Ishikawa (cell line): ENCODE measurements around the gene CCDC88A.

Experiments
- CEBPB ChIP-seq: IDR thresholded peaks from 2 replicates; pipeline ENCODE4 v1.6.1; 2012
- CREB1 ChIP-seq: IDR thresholded peaks from 2 replicates; pipeline ENCODE4 v1.6.1; 2012; ENCODE audit warnings: low read depth
- EGR1 ChIP-seq: IDR thresholded peaks from 2 replicates; pipeline ENCODE4 v1.6.1; 2012
- EP300 ChIP-seq: IDR thresholded peaks from 2 replicates; pipeline ENCODE4 v1.6.1; 2012; ENCODE audit warnings: borderline replicate concordance
- FOXM1 ChIP-seq: IDR thresholded peaks from 2 replicates; pipeline ENCODE4 v1.6.1; 2012; ENCODE audit warnings: low read depth, borderline replicate concordance
- MAX ChIP-seq: IDR thresholded peaks from 2 replicates; pipeline ENCODE4 v1.6.1; 2012
- NFIC ChIP-seq: IDR thresholded peaks from 2 replicates; pipeline ENCODE4 v1.6.1; 2012
- RAD21 ChIP-seq: IDR thresholded peaks from 2 replicates; pipeline ENCODE4 v1.6.1; 2012; ENCODE audit warnings: low read depth
- REST ChIP-seq: IDR thresholded peaks from 2 replicates; pipeline ENCODE4 v1.6.1; 2012; ENCODE audit warnings: low read depth, mild to moderate bottlenecking
- TAF1 ChIP-seq: IDR thresholded peaks from 2 replicates; pipeline ENCODE4 v1.6.1; 2012; ENCODE audit warnings: low read depth, mild to moderate bottlenecking
- TCF12 ChIP-seq: IDR thresholded peaks from 2 replicates; pipeline ENCODE4 v1.6.1; 2012; ENCODE audit warnings: low read depth
- TEAD4 ChIP-seq: IDR thresholded peaks from 2 replicates; pipeline ENCODE4 v1.6.1; 2012
- USF1 ChIP-seq: IDR thresholded peaks from 2 replicates; pipeline ENCODE4 v1.6.1; 2012
- YY1 ChIP-seq: IDR thresholded peaks from 2 replicates; pipeline ENCODE4 v1.6.1; 2012; ENCODE audit warnings: low read depth
- ZBTB7A ChIP-seq: IDR thresholded peaks from 2 replicates; pipeline ENCODE4 v1.6.1; 2012; ENCODE audit warnings: low read depth

Gene CCDC88A

GRCh38 chr2:55421326-55421725, 1.7 kb upstream of the CCDC88A start:
- TF ChIP-seq USF1, result no peak
- no peak for TF ChIP-seq MAX
- TF ChIP-seq ZBTB7A, result no peak
- TF ChIP-seq YY1, result no peak
- TF ChIP-seq REST, result no peak
- TF ChIP-seq EGR1, result no peak
- no peak for TF ChIP-seq TAF1

GRCh38 chr2:55420871-55421270, 1.2 kb upstream of the CCDC88A start:
- TF ChIP-seq USF1, result no peak
- no peak for TF ChIP-seq MAX
- TF ChIP-seq REST, result no peak
- TF ChIP-seq EGR1, result no peak
- no peak for TF ChIP-seq CEBPB
- no peak for TF ChIP-seq RAD21
- no peak for TF ChIP-seq NFIC
- no peak for TF ChIP-seq TCF12
- TF ChIP-seq EP300, result no peak
- no peak for TF ChIP-seq FOXM1
- no peak for TF ChIP-seq TEAD4
- no peak for TF ChIP-seq CREB1

GRCh38 chr2:55420439-55420725, 726 bp upstream of the CCDC88A start:
- TF ChIP-seq CEBPB, result no peak
- no peak for TF ChIP-seq EP300
- no peak for TF ChIP-seq CREB1
- TF ChIP-seq EGR1, result no peak
- TF ChIP-seq NFIC, result no peak
- no peak; the same call in 1 of the 2 replicates for TF ChIP-seq MAX
- no peak for TF ChIP-seq TAF1
- TF ChIP-seq REST, result no peak
- TF ChIP-seq RAD21, result no peak
- no peak for TF ChIP-seq TEAD4
- no peak for TF ChIP-seq FOXM1

GRCh38 chr2:55419233-55419678, 400 bp downstream of the CCDC88A start:
- TF ChIP-seq MAX (peak; percentile 92), ZBTB7A (peak; percentile 43; the same call in 1 of the 2 replicates), FOXM1 (no peak)

GRCh38 chr2:55418512-55419232, 984 bp downstream of the CCDC88A start:
- no peak for TF ChIP-seq REST
- TF ChIP-seq NFIC, result no peak
- no peak for TF ChIP-seq EP300
- TF ChIP-seq CREB1, result no peak
- TF ChIP-seq MAX, result no peak
- TF ChIP-seq YY1, result no peak
- no peak for TF ChIP-seq CEBPB
- TF ChIP-seq TAF1, result no peak
- TF ChIP-seq ZBTB7A, result no peak
- TF ChIP-seq TEAD4, result no peak
- no peak for TF ChIP-seq TCF12
- TF ChIP-seq EGR1, result no peak
